Stimulated activated CD4-positive, alpha-beta T cell treated with anti-CD3 and anti-CD28 coated beads, Interleukin-15, amount 100 ng/mL, for 1 hour (primary cell): ENCODE data around the gene SOHLH1.
"Not testable (repeated sequence)": the region's sequence is repeated elsewhere in the genome, so short reads cannot be mapped to it uniquely, and the experiment has no call there.

ENCODE experiments used
- DNase-seq, 2 donors: peaks; one replicate each; pipeline ENCODE4 v3.0.0-alpha.2; 2020; ENCODE audit warnings: low read depth in 1 of 2, low spot score in 1 of 2

Gene SOHLH1

GRCh38 chr9:135680056-135680455 is 19.2 kb downstream of the SOHLH1 start:
- no peak for DNase-seq

GRCh38 chr9:135678236-135679017 is 20.9 kb downstream of the SOHLH1 start:
- no peak for DNase-seq

GRCh38 chr9:135677641-135678168 is 21.6 kb downstream of the SOHLH1 start:
- DNase-seq: no peak

- no peak for DNase-seq
Measured at GRCh38 chr9:135676891-135677290, 22.4 kb downstream of the SOHLH1 start.

GRCh38 chr9:135674977-135675376 is 24.3 kb downstream of the SOHLH1 start:
- DNase-seq: no peak

GRCh38 chr9:135673941-135674340 is 25.3 kb downstream of the SOHLH1 start:
- no peak for DNase-seq

GRCh38 chr9:135672786-135673185 is 26.5 kb downstream of the SOHLH1 start:
- not testable (repeated sequence) for DNase-seq

GRCh38 chr9:135671591-135672041 is 27.7 kb downstream of the SOHLH1 start:
- DNase-seq: no peak

GRCh38 chr9:135670721-135671590 is 28.3 kb downstream of the SOHLH1 start:
- DNase-seq: no peak

- DNase-seq: no peak
Measured at GRCh38 chr9:135669616-135670285, 29.5 kb downstream of the SOHLH1 start.

- DNase-seq: not testable (repeated sequence)
Measured at GRCh38 chr9:135669018-135669417, 30.3 kb downstream of the SOHLH1 start.

- no peak for DNase-seq
Measured at GRCh38 chr9:135667463-135668001, 31.7 kb downstream of the SOHLH1 start.

GRCh38 chr9:135666534-135667462 is 32.5 kb downstream of the SOHLH1 start:
- DNase-seq: no peak

GRCh38 chr9:135665795-135666189 is 33.5 kb downstream of the SOHLH1 start:
- DNase-seq: no peak

- DNase-seq: no peak
Measured at GRCh38 chr9:135664801-135665794, 34.2 kb downstream of the SOHLH1 start.

- DNase-seq: no peak
Measured at GRCh38 chr9:135664266-135664665, 35.0 kb downstream of the SOHLH1 start.

GRCh38 chr9:135663857-135664256 is 35.4 kb downstream of the SOHLH1 start:
- no peak for DNase-seq

- no peak for DNase-seq
Measured at GRCh38 chr9:135663451-135663770, 35.9 kb downstream of the SOHLH1 start.
